Heart right ventricle (tissue), 16 donors: ENCODE results near the gene NFKBIB. TPM values are rescaled to one million over a fixed set of nuclear protein-coding genes. Genes with fewer than 3 reads are reported as not detected.

Experiments used
- ATAC-seq, 8 donors: fragments of 200-7000 bp; cut with Tn5 transposase; one replicate each; pipeline ENCODE4 v1.9.1; 2020; ENCODE audit warnings: mild to moderate bottlenecking in 8 of 8, moderate library complexity in 8 of 8, moderate number of reproducible peaks in 1 of 8
- DNase-seq, 2 donors: peaks; one replicate each; pipeline ENCODE4 v3.0.0-alpha.2; 2020
- H3K27ac ChIP-seq, 10 donors: fragments of 200-600 bp; sonication (generic) in 2 of 10; one replicate each; pipeline versions ENCODE4 v1.5.0 to v1.8.0; 2020 to 2022; ENCODE audit warnings: mild to moderate bottlenecking in 3 of 10
- H3K27me3 ChIP-seq, 7 donors: fragments of 200-600 bp; one replicate each; pipeline ENCODE4 v1.8.0; 2021 to 2022; ENCODE audit warnings: mild to moderate bottlenecking in 2 of 7
- H3K36me3 ChIP-seq, 9 donors: fragments of 200-600 bp; sonication (generic) in 1 of 9; one replicate each; pipeline versions ENCODE4 v1.5.0 to v1.8.0; 2020 to 2022; ENCODE audit warnings: mild to moderate bottlenecking in 2 of 9
- H3K4me1 ChIP-seq, 9 donors: fragments of 200-600 bp; sonication (generic) in 1 of 9; one replicate each; pipeline versions ENCODE4 v1.5.0 to v1.8.0; 2020 to 2022; ENCODE audit warnings: mild to moderate bottlenecking in 4 of 9
- H3K4me3 ChIP-seq, 10 donors: fragments of 200-600 bp; sonication (generic) in 2 of 10; one replicate each; pipeline versions ENCODE4 v1.5.0 to v1.8.0; 2020 to 2022; ENCODE audit warnings: mild to moderate bottlenecking in 7 of 10, moderate library complexity in 2 of 10
- H3K9me3 ChIP-seq, 11 donors: fragments of 200-600 bp in 10 of 11; sonication (generic) in 2 of 11; one replicate each; pipeline versions ENCODE4 v1.5.0 to v1.8.0; 2013 to 2022; ENCODE audit warnings: mild to moderate bottlenecking in 2 of 11, control low read depth in 1 of 11, moderate library complexity in 1 of 11
- WGBS, 2 donors: extraction: QIAGEN DNeasy Blood & Tissue Kit; methylation state at CpG; one replicate each; pipeline ENCODE4 v1.1.7; 2013; ENCODE audit warnings: inconsistent platforms in 1 of 2; 5-methylcytosine and 5-hydroxymethylcytosine counted together
- intact Hi-C, 10 donors: fragments of 100-400 bp; cut with DNase I; formaldehyde crosslinking; loops; one replicate each; pipeline versions ENCODE4 v1.11.1 to v1.14.2; 2022
- polyA plus RNA-seq, 2 donors: library from polyadenylated mRNA; stranded (reverse); fragments of 200-250 nt; gene quantifications; one replicate each; pipeline ENCODE4 v1.2.3, GENCODE V29; 2013
- total RNA-seq, 10 donors: library from RNA; stranded (reverse); fragmentation: NEBNext Ultra II Directional in 3 of 10; extraction: Animal tissue kit (Norgen Biotek cat#: 25700) in 3 of 10; gene quantifications; one replicate each; pipeline versions ENCODE4 v1.2.1 to v1.2.4, GENCODE V29; 2021 to 2023
- TF ChIP-seq, protein P1 (sequence below), 9 donors: fragments of 200-600 bp; sonication (generic) in 2 of 9; IDR thresholded peaks; one replicate each; pipeline versions ENCODE4 v1.5.0 to v1.8.0; 2021 to 2022; ENCODE audit warnings: antibody characterized with exemption in 9 of 9, mild to moderate bottlenecking in 5 of 9, moderate library complexity in 1 of 9
- donor health status: Arrhythmogenic right ventricular cardiomyopathy.
- donor health status: ischemic (EF 13 %, LVEDD 7.1; RV severe dilation, severe dysfunction).
- donor health status: healthy with polysubstance abuse.
- donor health status: DM: no; HTN: yes; CAD: no.
- donor health status: DM: no; HTN: no; CAD: no.
- donor health status: ischemic (EF 25% LVEDD 6.9; RV normal size, moderate dysfunction).
- donor health status: ischemic (EF 25% LVEDD 5.7; RV mildly dilated, moderate dysfunction).
- donor health status: healthy.
- donor health status: DM: yes; HTN: yes; CAD: no.
- donor health status: Ischemic cardiomyopathy.
- donor health status: ischemic (EF 35%, LVEDD 5.7; RV mildly dilated, moderate dysfunction).
- donor health status: nonischemic (EF 11% LVEDD 7.7; RV severe dilation, severe dysfunction).
- donor health status: DM: yes; HTN: yes; CAD: no.
- donor health status: PGD.
- donor health status: ischemic (EF 29% LVEDD 5.4; RV normal size, mild dysfunction).
- donor health status: nonischemic (EF 23%, LVEDD 6.1; RV moderate dilation, normal function).

Gene NFKBIB
- total and polyA plus RNA-seq, 12 donors = 16.1 to 79.8 (median 22.7) TPM

DNA sequence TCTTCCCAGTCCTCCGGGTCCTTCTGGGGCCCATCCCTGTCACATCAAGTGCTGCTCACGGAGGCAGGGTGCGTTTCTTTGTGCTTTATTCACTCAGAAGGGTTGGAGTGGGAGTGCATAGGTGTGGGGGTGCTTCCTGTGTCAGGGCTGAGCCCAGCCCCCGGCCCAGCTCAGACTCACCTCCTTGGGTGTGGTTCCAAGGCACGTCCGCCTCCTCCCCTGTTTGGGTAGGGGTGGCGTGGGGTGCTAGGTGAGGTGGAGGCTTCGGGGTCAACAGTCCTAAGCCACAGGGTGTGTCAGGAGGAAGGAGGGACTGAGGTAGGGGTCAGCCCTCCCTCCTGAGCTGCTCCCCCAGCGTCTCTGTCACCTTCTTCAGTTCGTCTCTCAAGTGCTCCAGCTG lies 9.1 kb downstream of the NFKBIB start:
- no peaks in the 10 kb centered on the region for H3K4me1 ChIP-seq
- WGBS, 2 donors = 74 to 80% methylated on average over 10 of the region's 10 CpGs
- H3K27ac ChIP-seq = no peak overlapping the region
- no peaks in the 10 kb centered on the region for H3K9me3 ChIP-seq
- H3K27me3 ChIP-seq = peaks cover 0 to 22% (median 14%) of the 10 kb centered on the region in 7 donors
- no peak for DNase-seq
- ATAC-seq = no peak
- H3K36me3 ChIP-seq = peaks cover 0 to 52% (median 20%) of the 10 kb centered on the region in 9 donors
- TF ChIP-seq, protein P1, sequence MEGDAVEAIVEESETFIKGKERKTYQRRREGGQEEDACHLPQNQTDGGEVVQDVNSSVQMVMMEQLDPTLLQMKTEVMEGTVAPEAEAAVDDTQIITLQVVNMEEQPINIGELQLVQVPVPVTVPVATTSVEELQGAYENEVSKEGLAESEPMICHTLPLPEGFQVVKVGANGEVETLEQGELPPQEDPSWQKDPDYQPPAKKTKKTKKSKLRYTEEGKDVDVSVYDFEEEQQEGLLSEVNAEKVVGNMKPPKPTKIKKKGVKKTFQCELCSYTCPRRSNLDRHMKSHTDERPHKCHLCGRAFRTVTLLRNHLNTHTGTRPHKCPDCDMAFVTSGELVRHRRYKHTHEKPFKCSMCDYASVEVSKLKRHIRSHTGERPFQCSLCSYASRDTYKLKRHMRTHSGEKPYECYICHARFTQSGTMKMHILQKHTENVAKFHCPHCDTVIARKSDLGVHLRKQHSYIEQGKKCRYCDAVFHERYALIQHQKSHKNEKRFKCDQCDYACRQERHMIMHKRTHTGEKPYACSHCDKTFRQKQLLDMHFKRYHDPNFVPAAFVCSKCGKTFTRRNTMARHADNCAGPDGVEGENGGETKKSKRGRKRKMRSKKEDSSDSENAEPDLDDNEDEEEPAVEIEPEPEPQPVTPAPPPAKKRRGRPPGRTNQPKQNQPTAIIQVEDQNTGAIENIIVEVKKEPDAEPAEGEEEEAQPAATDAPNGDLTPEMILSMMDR (IDR thresholded peaks at IDR 0.05) = no peak
- no peak overlapping the region for H3K4me3 ChIP-seq
- intact Hi-C loops = no loop called here

DNA sequence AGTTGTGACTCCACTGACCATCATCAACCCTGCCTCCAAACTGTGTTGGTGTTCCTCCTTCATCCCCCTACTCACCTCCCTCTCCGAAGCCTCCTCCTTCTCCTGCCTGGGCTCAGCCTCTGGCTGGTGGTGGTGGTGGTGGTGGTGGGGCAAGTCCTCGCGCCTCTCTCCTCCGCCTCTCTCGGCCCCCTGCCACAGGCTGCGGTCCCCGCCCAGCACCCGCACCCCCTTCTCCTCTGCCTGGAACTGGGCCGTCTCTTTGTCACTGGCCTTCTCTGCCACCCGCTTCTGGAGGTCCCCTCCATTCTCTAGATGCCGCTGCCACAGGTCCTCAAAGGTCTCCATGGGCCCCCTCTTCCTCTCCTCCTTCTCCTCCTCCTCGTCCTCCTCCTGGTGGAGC lies 10.7 kb downstream of the NFKBIB start:
- no peaks in the 10 kb centered on the region for H3K4me1 ChIP-seq
- no peak for DNase-seq
- no peak for ATAC-seq
- no peak overlapping the region for H3K4me3 ChIP-seq
- H3K27ac ChIP-seq = no peak overlapping the region
- no peaks in the 10 kb centered on the region for H3K9me3 ChIP-seq
- TF ChIP-seq, protein P1 (IDR thresholded peaks at IDR 0.05) = no peak
- 94 to 95% methylated on average over 12 of the region's 12 CpGs for WGBS, 2 donors
- peaks cover 0 to 39% (median 14%) of the 10 kb centered on the region in 9 donors for H3K36me3 ChIP-seq
- intact Hi-C loops = no loop called here
- peaks cover 0 to 22% (median 14%) of the 10 kb centered on the region in 7 donors for H3K27me3 ChIP-seq

DNA sequence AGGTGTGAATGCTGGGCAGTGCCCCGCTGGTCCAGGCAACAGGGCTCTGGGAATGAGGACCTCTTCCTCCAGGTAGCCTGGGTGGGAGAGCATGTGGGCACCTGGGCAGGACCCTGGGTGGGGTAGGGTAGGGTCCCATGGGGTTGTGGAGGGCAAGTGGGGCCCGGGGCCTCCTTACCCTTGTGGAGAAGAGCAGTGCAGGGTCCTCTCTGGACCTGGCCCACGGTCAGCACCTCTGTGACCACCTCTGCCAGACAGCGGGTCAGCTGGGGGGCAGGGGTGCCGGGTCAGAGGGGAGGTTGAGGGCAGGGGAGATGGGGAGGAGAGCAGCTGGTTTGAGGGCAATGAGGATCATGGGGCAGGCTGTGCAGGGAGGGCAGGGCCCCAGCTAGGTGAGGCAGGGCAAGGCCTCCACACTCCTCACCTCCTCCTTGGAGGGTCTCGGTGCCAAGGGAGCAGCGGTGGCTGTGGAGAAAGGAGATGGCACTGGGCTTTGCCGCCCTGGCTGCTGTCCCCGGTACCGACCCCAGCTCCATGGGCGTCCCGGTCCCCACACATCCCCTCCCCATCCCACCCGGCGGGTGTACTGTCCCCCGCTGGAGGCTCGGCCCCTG lies 11.7 kb downstream of the NFKBIB start:
- no peaks in the 10 kb centered on the region for H3K4me1 ChIP-seq
- H3K27me3 ChIP-seq = peaks cover 0 to 22% (median 14%) of the 10 kb centered on the region in 7 donors
- no peaks in the 10 kb centered on the region for H3K9me3 ChIP-seq
- ATAC-seq = no peak
- intact Hi-C loops = no loop called here
- H3K36me3 ChIP-seq = peaks cover 0 to 30% (median 7%) of the 10 kb centered on the region in 9 donors
- no peak overlapping the region for H3K27ac ChIP-seq
- TF ChIP-seq, protein P1 (IDR thresholded peaks at IDR 0.05) = no peak
- H3K4me3 ChIP-seq = no peak overlapping the region
- WGBS, 2 donors = 52 to 59% methylated on average over 13 to 16 of the region's 16 CpGs
- DNase-seq = no peak

DNA sequence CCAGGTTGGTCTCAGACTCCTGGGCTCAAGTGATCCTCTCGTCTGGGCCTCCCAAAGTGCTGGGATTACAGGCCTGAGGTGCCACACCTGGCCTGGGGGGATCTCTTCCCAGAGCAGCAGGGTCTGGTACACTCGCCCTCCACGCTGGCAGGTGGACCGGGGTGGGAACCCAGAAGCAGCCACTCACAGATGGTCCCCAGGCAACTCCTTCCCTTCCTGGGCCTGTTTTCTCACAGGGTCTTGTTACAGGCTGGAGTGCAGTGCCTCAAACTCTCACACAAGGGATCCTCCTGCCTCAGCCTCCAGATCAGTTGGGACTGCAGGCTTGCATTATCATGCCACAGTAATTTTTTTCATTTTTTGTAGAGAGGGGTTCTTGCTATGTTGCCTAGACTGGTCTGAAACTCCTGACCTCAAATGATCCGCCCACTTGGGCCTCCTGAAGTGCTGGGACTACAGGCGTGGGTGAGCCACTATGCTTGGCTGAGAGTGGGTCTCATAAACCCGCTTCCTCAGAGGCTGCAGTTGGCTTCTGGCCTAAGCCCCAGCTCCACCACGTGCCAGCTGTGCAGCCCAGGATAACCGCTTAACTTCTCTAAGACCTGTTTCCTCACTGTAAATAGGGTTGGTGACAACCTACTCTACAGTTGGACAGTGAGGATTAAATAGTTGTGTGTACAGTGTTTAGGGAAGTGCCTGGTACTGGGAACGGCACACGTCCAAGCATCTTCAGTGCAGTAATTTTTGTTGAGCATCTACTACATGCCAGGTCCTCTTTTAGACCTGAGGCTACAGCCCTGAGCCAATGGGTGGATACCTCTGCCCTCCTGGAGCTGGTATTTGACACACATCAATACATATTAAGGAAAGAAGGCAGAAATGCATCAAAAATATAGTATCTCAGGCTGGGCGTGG lies 13.1 kb downstream of the NFKBIB start:
- Histone ChIP-seq H3K4me3 (no peak overlapping the region), H3K9me3 (no peaks in the 10 kb centered on the region), H3K36me3 (peaks cover 0 to 16% (median 0%) of the 10 kb centered on the region in 9 donors), H3K27me3 (peaks cover 0 to 22% (median 14%) of the 10 kb centered on the region in 7 donors), H3K27ac (no peak overlapping the region), H3K4me1 (no peaks in the 10 kb centered on the region)
- 82 to 84% methylated on average over 12 of the region's 12 CpGs for WGBS, 2 donors
- TF ChIP-seq, protein P1 (IDR thresholded peaks at IDR 0.05) = no peak
- DNase-seq = no peak
- intact Hi-C loops = no loop called here
- no peak for ATAC-seq
